PC-9 (cell line): ENCODE data around the gene TWNK. TPM values are rescaled to one million over a fixed set of nuclear protein-coding genes. Genes with fewer than 3 reads are reported as not detected.

Experiments
- BruUV-seq: library from RNA; stranded (reverse); fragments of 400-500 nt; replicated peaks from 2 replicates; lab custom pipeline; 2021; lab: Mats Ljungman, UMichigan
- CTCF ChIA-PET: fragments of 300-600 bp; sonication (Branson Sonifier 250); formaldehyde crosslinking; loops from one replicate; lab custom pipeline; 2022; ENCODE audit warnings: antibody characterized with exemption; lab: Charles Lee
- POLR2A ChIA-PET: fragments of 300-600 bp; sonication (Branson Sonifier 250); formaldehyde crosslinking; loops from one replicate; lab custom pipeline; 2022; ENCODE audit warnings: antibody characterized with exemption; ENCODE audit not compliant: unreplicated experiment; lab: Charles Lee
- DNase-seq, 2 experiments: peaks; one replicate each; pipeline versions ENCODE4 v3.0.0 to v3.0.0-alpha.2; 2015 to 2022; ENCODE audit warnings: mixed read lengths in 1 of 2
- H2AFZ ChIP-seq: fragments of 200-600 bp; sonication (generic); 2 replicates; pipeline ENCODE4 v1.8.1; 2017; ENCODE audit warnings: antibody characterized with exemption
- H3F3A ChIP-seq: fragments of 200-600 bp; sonication (generic); 2 replicates; pipeline ENCODE4 v1.8.1; 2017; ENCODE audit warnings: antibody characterized with exemption, mild to moderate bottlenecking, low read depth; ENCODE audit not compliant: insufficient read depth
- H3K27ac ChIP-seq: fragments of 200-600 bp; sonication (generic); 2 replicates; pipeline ENCODE4 v1.6.1; 2016; ENCODE audit warnings: mixed run types
- H3K27me3 ChIP-seq: fragments of 200-600 bp; sonication (generic); 2 replicates; pipeline ENCODE4 v1.6.1; 2016; ENCODE audit warnings: low read depth, mixed run types; ENCODE audit not compliant: insufficient read depth
- H3K36me3 ChIP-seq: fragments of 200-600 bp; sonication (generic); 2 replicates; pipeline ENCODE4 v1.6.1; 2016; ENCODE audit warnings: low read depth, mixed run types
- H3K4me1 ChIP-seq: fragments of 200-600 bp; sonication (generic); replicated peaks from 2 replicates; pipeline ENCODE4 v1.6.1; 2016; ENCODE audit warnings: mixed run types; ENCODE audit not compliant: insufficient read depth
- H3K4me2 ChIP-seq: fragments of 200-600 bp; sonication (generic); 2 replicates; pipeline ENCODE4 v1.6.1; 2017; ENCODE audit warnings: mixed run types
- H3K4me3 ChIP-seq: fragments of 200-600 bp; sonication (generic); 2 replicates; pipeline ENCODE4 v1.6.1; 2016; ENCODE audit warnings: mixed run types
- H3K79me2 ChIP-seq: fragments of 200-600 bp; sonication (generic); 2 replicates; pipeline ENCODE4 v1.6.1; 2017; ENCODE audit warnings: low read depth, mixed run types
- H3K9me2 ChIP-seq: fragments of 200-600 bp; sonication (generic); 2 replicates; pipeline ENCODE4 v1.8.1; 2017; ENCODE audit warnings: mild to moderate bottlenecking; ENCODE audit not compliant: insufficient read depth
- H3K9me3 ChIP-seq: fragments of 200-600 bp; sonication (generic); 2 replicates; pipeline ENCODE4 v1.8.1; 2016; ENCODE audit warnings: low read depth; ENCODE audit not compliant: insufficient read depth
- H4K20me1 ChIP-seq: fragments of 200-600 bp; sonication (generic); 2 replicates; pipeline ENCODE4 v1.8.1; 2017; ENCODE audit not compliant: insufficient read depth
- CTCF ChIP-seq: fragments of 200-600 bp; sonication (generic); conservative IDR thresholded peaks from 2 replicates; pipeline ENCODE4 v1.6.1; 2017; ENCODE audit warnings: mixed run types, antibody characterized with exemption, mild to moderate bottlenecking, moderate library complexity
- EZH2 ChIP-seq: fragments of 200-600 bp; sonication (generic); IDR thresholded peaks from 2 replicates; pipeline ENCODE4 v1.8.0; 2017; ENCODE audit warnings: antibody characterized with exemption, low read depth
- intact Hi-C: fragments of 100-400 bp; cut with micrococcal nuclease; formaldehyde crosslinking; loops from one replicate; pipeline ENCODE4 v1.10.0; 2022; ENCODE audit not compliant: unreplicated experiment
- total RNA-seq: library from RNA; stranded (reverse); gene quantifications from 2 replicates; pipeline ENCODE4 v1.2.3, GENCODE V29; 2021

TWNK gene
- total RNA-seq, 1 experiment from 2014 or later = 7.9 TPM

DNA sequence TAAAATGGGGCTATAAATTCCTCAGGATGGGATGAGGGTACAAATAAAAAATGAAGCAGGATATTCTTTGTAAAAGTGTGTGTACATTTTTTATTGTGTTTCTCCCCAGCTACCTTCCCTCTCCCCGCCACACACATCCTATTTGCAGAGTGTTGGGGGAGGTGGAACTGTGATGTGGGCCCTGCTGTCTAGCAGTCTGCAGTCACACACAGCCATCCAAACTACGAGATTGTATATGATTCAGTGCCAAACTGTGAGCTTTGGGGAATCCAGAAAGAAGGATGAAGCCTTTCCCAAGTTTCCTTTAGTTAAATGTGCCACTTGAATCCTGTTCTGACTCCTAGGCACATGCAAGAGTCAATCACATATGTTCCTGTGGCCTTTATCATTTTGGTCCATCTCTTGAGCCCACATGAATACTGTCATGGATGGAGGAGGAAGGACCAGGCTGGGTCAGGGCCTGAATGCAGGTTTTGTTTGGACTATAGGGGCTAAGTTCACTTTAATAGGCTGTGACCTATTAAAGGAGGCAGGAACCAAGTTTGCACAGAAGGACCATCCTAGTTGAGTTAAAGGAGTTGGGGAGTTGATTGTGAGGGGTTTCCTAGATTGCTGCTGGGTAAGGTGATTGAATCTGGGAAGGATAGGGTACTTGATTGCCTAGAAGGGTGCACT is 19.1 kb upstream of the TWNK start:
- Histone ChIP-seq H3K9me2 (no peaks in the 10 kb centered on the region), H3F3A (no peaks in the 10 kb centered on the region), H3K79me2 (no peaks in the 10 kb centered on the region), H3K4me3 (no peak overlapping the region), H3K27ac (no peak overlapping the region), H3K4me1 (no peaks in the 10 kb centered on the region), H3K4me2 (no peak overlapping the region), H3K36me3 (no peaks in the 10 kb centered on the region), H2AFZ (no peak overlapping the region), H3K27me3 (no peaks in the 10 kb centered on the region), H4K20me1 (no peaks in the 10 kb centered on the region), H3K9me3 (no peaks in the 10 kb centered on the region)
- DNase-seq = no peak
- CTCF ChIA-PET = no interaction called here
- POLR2A ChIA-PET = no interaction called here
- TF ChIP-seq EZH2 (no peak), CTCF (no peak)
- BruUV-seq = no TSS peak
- intact Hi-C loops = no loop called here

- POLR2A ChIA-PET = no interaction called here
- H2AFZ ChIP-seq = no peak overlapping the region
These were observed 18.5 kb upstream of the TWNK start for GRCh38 chr10:100968863-100969186.

DNA sequence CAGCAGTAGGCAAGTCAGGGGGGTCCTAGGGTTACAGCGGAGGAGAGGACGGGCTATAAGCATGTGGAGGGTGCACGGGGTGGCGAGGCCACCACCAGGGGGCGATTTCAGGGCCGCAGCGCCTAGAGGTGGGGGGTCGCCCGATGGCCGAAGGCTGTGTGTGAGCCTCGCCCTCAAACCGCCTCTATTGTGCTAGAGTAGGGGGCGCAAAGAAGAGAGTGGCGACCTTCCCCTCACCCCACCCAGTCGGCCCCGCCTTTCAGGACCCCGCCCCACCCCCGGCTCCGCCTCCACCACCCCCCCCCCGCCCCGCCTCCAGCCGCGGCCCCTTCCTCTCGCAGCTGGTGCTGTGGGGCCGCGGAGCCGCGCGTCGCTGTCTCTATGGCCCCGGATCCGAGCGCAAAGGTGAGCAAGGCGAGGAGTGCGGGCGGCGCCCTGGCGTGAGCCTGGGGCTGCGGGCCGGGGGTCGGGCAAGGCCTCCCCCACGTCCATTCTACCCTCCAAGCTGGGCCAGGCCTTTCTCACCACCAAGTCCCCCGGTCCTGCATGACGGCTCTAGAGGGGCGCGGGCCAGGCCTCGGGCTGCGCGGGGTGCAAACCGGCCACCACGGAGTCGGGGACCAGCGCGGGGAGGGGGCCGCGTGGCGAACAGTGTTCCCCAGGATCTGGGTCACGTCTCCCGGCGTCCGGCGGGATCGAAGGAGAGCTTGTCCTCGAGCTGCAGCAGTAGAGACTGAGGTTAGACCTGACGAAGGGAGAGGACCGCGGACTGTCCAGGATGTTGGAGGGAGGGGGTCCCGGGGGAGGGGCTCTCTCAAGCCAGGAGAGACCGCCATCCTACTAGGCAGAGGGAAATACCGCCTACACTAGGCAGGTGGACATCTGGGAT is 17.9 kb upstream of the TWNK start, which contains the start of gene SEMA4G:
Gene SEMA4G (plus strand): TSS at position 318 of the 889 bp plus-strand sequence. CDS start 3,409 bp downstream, outside the sequence.
- H2AFZ ChIP-seq = no peak within 1 kb of the TSS
- H3F3A ChIP-seq = no peaks in the 10 kb centered on the region
- no peaks in the 10 kb centered on the region for H3K79me2 ChIP-seq
- no peaks in the 10 kb centered on the region for H3K9me3 ChIP-seq
- H3K9me2 ChIP-seq = no peaks in the 10 kb centered on the region
- intact Hi-C loops = no loop called here
- no TSS peak for BruUV-seq
- H3K36me3 ChIP-seq = no peaks in the 10 kb centered on the region
- POLR2A ChIA-PET = no interaction called here
- H3K4me1 ChIP-seq = no peaks in the 10 kb centered on the region
- no peak within 1 kb of the TSS for H3K4me2 ChIP-seq
- CTCF ChIA-PET = no interaction called here
- no peaks in the 10 kb centered on the region for H3K27me3 ChIP-seq
- H4K20me1 ChIP-seq = no peaks in the 10 kb centered on the region
- DNase-seq = no peak
- H3K27ac ChIP-seq = no peak within 1 kb of the TSS
- H3K4me3 ChIP-seq = no peak within 1 kb of the TSS
- TF ChIP-seq EZH2 (no peak), CTCF (no peak; the same call in 1 of the 2 replicates)

More at GRCh38 chr10:100968863-100969186, 18.5 kb upstream of the TWNK start:
- intact Hi-C loops = no loop called here
- TF ChIP-seq CTCF (no peak), EZH2 (no peak)
- no peak overlapping the region for H3K4me2 ChIP-seq
- H3K4me1 ChIP-seq = no peaks in the 10 kb centered on the region
- H3K27me3 ChIP-seq = no peaks in the 10 kb centered on the region
- no peaks in the 10 kb centered on the region for H3K36me3 ChIP-seq
- no peaks in the 10 kb centered on the region for H3K9me3 ChIP-seq
- no peak overlapping the region for H3K4me3 ChIP-seq
- no peak for DNase-seq
- no TSS peak for BruUV-seq
- CTCF ChIA-PET = no interaction called here
- no peak overlapping the region for H3K27ac ChIP-seq
- no peaks in the 10 kb centered on the region for H4K20me1 ChIP-seq
- H3F3A ChIP-seq = no peaks in the 10 kb centered on the region
- H3K79me2 ChIP-seq = no peaks in the 10 kb centered on the region
- H3K9me2 ChIP-seq = no peaks in the 10 kb centered on the region
